Mesodermal cell (in vitro differentiated cells): ENCODE results near the gene CACNA1B.

Experiments used
- H3K27ac ChIP-seq: 2 replicates; pipeline ENCODE4 v1.7.0; 2013; ENCODE audit warnings: mild to moderate bottlenecking, low read depth, low read length, moderate library complexity; ENCODE audit not compliant: severe bottlenecking
- H3K36me3 ChIP-seq: 2 replicates; pipeline ENCODE4 v1.7.1; 2013; ENCODE audit warnings: mild to moderate bottlenecking, low read length, moderate library complexity; ENCODE audit not compliant: control insufficient read depth, insufficient read depth
- H3K4me1 ChIP-seq: one replicate; pipeline ENCODE4 v1.7.1; 2013; ENCODE audit warnings: mild to moderate bottlenecking, low read length; ENCODE audit not compliant: insufficient read depth, control insufficient read depth, poor library complexity, severe bottlenecking
- H3K4me3 ChIP-seq: 2 replicates; pipeline ENCODE4 v1.7.0; 2013; ENCODE audit warnings: low read length, control low read depth, mild to moderate bottlenecking; ENCODE audit not compliant: insufficient read depth, poor library complexity, severe bottlenecking; ENCODE audit errors: extremely low read depth
- H3K9me3 ChIP-seq: 2 replicates; pipeline ENCODE4 v1.7.1; 2013; ENCODE audit warnings: mild to moderate bottlenecking, low read length, moderate library complexity; ENCODE audit not compliant: control insufficient read depth
- WGBS, 2 experiments: methylation state at CpG; one replicate each; pipeline ENCODE4 v1.1.5; 2013; ENCODE audit warnings: missing lambda C conversion rate in 2 of 2; ENCODE audit not compliant: insufficient coverage in 2 of 2; 5-methylcytosine and 5-hydroxymethylcytosine counted together

Gene CACNA1B

GRCh38 chr9:138049779-138050471, 172.3 kb downstream of the CACNA1B start:
- Histone ChIP-seq H3K9me3 (no peaks in the 10 kb centered on the region), H3K27ac (no peak overlapping the region), H3K4me3 (no peak overlapping the region), H3K36me3 (no peaks in the 10 kb centered on the region), H3K4me1 (no peaks in the 10 kb centered on the region)
- 83 to 86% methylated on average over 14 to 22 of the region's 24 CpGs for WGBS, 2 experiments

DNA sequence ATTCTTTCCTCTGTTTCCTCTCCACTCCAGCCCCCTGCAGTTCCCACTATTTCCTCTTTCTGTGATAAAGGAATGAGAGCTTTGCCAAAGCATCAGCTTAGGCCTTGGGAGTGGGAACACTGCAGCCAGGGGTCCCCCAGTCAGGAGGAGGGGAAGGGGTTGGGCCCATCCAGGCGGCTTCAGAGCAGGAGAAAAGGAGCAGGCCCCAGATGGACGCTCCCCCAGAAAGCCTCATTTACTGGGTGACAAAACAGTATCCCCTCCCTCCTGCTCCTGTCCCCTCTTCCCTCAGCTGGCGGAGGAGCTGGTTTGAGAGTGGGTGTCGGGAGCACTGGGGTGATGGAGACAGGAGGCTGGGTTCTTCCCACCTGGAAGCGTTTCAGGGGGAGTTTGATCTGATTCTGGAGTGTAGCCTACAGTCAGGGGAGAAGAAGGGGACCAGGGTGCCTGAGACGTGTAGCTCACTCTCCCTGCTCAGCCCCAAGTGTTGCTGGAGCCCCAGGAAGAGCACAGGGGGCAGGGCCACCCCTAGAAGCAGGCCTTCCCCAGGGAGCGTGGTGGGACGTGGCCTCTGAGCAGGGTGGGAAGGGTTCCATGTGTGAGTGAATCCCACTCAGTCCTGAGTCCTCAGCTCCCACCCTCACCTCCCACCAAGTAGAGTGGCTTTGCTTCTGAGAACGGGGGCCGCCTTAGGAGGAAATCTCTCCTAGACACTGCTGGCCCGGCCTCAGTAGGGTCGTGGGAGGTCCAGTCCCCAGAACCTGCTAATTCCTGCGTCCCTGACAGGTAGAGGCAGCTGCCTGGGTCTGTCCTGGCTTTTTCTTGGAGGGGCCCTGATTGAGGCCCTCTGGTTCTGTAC, 173.1 kb downstream of the CACNA1B start:
- no peaks in the 10 kb centered on the region for H3K4me1 ChIP-seq
- H3K27ac ChIP-seq = no peak overlapping the region
- H3K9me3 ChIP-seq = no peaks in the 10 kb centered on the region
- H3K4me3 ChIP-seq = no peak overlapping the region
- H3K36me3 ChIP-seq = no peaks in the 10 kb centered on the region
- WGBS, 2 experiments = 68 to 81% methylated on average over 5 to 9 of the region's 13 CpGs

DNA sequence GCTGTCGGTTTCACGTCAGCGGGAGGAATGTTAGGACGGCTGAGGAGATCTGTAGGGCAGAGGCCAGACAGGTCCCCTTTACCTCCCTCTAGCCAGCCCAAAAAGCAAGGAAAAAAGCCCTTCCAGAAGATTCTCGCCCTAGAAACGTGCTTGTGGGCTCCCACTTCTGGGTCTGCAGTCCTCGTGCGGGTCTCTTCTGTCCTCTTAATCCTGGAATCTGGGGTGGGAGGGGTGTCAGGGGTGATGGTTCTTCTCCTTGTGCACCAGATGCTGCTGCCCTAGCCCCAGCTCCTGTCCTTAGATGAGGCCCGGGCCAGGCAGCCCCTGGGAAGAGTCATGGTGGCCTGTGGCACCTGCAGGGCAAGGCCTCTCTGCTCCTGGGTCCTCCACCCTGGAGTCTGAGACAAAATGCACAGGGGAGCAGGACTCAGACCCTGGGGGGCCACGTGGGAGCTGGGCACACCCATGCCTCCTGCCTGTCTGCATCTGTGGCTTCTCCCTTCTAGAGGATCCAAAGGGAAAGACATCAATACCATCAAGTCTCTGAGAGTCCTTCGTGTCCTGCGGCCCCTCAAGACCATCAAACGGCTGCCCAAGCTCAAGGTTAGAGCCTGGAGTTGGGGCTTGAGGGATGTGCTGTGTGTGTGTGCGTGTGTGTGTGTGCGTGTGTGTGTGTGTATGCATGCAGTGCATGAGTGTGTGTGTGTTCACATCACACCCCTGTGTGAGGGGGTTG, 174.2 kb downstream of the CACNA1B start:
- Histone ChIP-seq H3K27ac (no peak overlapping the region), H3K36me3 (no peaks in the 10 kb centered on the region), H3K9me3 (no peaks in the 10 kb centered on the region), H3K4me1 (no peaks in the 10 kb centered on the region), H3K4me3 (no peak overlapping the region)
- WGBS, 2 experiments = 90 to 93% methylated on average over 7 to 9 of the region's 15 CpGs

- Histone ChIP-seq H3K4me3 (no peak overlapping the region), H3K36me3 (no peaks in the 10 kb centered on the region), H3K9me3 (no peaks in the 10 kb centered on the region), H3K4me1 (no peaks in the 10 kb centered on the region), H3K27ac (no peak overlapping the region)
- WGBS, 2 experiments = 83 to 84% methylated on average over 4 of the region's 4 CpGs
These were observed 174.7 kb downstream of the CACNA1B start for GRCh38 chr9:138052322-138052615.

DNA sequence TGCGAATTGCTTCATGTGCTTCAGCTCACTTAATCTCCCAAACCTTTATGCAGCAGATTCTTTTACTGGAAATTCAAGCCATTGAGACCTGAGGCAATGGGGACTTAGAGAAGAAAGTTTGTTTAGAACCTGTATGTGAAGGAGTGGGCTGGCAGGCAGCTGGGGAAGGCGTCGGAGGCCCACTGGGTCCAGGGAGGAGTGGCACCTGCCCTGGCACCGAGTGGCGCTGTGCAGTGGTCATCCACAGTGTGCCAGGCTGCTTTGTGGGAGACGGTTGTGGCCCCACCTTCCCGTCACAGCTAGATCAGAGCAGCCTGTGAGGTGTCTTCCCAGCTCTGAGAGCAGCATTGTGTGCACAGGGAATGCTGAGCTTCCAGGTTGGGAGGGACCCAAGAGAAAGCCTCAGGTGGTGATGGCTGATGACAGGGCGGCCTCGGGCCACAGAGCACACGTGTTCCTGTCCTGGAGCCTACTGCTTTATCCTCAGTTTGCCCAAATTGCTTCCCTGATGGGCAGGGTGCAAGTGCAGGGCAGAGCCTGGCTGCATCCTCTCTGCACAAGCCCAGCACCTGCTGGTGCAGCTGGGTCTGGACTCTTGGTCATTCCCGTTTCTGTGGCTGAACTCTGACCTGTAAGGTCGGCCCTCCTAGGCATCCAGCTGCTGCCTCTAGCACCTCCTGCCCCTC, 175.2 kb downstream of the CACNA1B start:
- Histone ChIP-seq H3K4me3 (no peak overlapping the region), H3K4me1 (no peaks in the 10 kb centered on the region), H3K36me3 (no peaks in the 10 kb centered on the region), H3K9me3 (no peaks in the 10 kb centered on the region), H3K27ac (no peak overlapping the region)
- WGBS, 2 experiments = 92 to 98% methylated on average over 10 to 12 of the region's 12 CpGs

- H3K4me1 ChIP-seq = no peaks in the 10 kb centered on the region
- H3K4me3 ChIP-seq = no peak overlapping the region
- no peaks in the 10 kb centered on the region for H3K9me3 ChIP-seq
- H3K36me3 ChIP-seq = no peaks in the 10 kb centered on the region
- WGBS, 2 experiments = 90 to 100% methylated on average over 4 to 6 of the region's 7 CpGs
- H3K27ac ChIP-seq = no peak overlapping the region
These were observed 175.8 kb downstream of the CACNA1B start for GRCh38 chr9:138053321-138053868.

- H3K27ac ChIP-seq = no peak overlapping the region
- H3K36me3 ChIP-seq = no peaks in the 10 kb centered on the region
- WGBS, 2 experiments = 84 to 93% methylated on average over 13 of the region's 16 CpGs
- H3K9me3 ChIP-seq = no peaks in the 10 kb centered on the region
- no peaks in the 10 kb centered on the region for H3K4me1 ChIP-seq
- H3K4me3 ChIP-seq = no peak overlapping the region
These were observed 176.6 kb downstream of the CACNA1B start for GRCh38 chr9:138053996-138054752.

DNA sequence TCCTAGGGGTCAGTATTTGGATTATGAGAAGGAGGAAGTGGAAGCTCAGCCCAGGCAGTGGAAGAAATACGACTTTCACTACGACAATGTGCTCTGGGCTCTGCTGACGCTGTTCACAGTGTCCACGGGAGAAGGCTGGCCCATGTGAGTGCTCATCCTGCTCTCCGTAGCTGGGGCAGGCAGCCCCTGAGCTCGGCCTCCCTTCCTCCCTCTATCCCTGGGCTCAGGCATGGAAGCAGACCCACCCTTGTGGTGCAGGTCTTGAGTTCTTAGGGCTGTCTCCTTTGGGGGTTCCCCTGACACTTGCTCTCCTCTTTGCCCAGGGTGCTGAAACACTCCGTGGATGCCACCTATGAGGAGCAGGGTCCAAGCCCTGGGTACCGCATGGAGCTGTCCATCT, 180.1 kb downstream of the CACNA1B start:
- Histone ChIP-seq H3K4me3 (no peak overlapping the region), H3K9me3 (no peaks in the 10 kb centered on the region), H3K36me3 (no peaks in the 10 kb centered on the region), H3K27ac (no peak overlapping the region), H3K4me1 (no peaks in the 10 kb centered on the region)
- 87 to 88% methylated on average over 6 to 7 of the region's 8 CpGs for WGBS, 2 experiments

DNA sequence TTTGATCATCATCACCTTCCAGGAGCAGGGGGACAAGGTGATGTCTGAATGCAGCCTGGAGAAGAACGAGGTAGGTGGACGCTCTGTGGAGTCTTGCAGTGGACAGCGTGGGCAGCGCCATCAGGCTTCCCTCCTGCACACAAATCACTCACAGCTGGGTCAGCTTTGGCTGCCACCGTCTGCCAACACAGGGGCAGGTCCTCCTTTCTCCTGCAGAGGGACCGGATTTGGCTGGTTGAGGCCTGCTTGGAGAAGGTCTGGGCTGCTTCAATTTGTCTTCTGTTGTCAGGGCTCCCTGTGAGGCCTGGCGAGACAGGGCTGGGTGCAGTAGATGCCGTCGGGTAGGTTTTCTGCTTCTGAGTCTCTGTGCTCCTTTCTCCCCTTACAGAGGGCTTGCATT, 180.6 kb downstream of the CACNA1B start:
- Histone ChIP-seq H3K9me3 (no peaks in the 10 kb centered on the region), H3K4me1 (no peaks in the 10 kb centered on the region), H3K27ac (no peak overlapping the region), H3K4me3 (no peak overlapping the region), H3K36me3 (no peaks in the 10 kb centered on the region)
- WGBS, 2 experiments = 80 to 97% methylated on average over 7 of the region's 9 CpGs

DNA sequence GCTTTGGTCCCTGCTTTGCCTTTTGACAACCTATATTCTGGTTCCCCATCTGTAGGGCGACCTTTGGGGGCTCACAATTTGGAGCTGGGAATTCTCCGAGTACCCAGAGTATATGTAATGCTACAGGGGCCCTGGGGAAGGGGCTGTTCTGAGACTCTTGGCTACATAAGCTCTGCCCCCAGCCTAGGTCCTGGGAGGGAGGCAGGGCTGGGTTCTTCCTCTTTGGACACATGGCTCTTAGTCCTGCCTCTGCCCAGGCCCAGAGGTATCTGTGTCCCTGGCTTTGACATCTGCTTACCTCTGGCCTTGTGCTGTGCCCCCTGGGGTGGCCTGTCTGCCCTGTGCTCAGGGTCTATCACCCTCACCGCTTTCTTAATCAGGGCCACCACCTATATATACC, 181.6 kb downstream of the CACNA1B start:
- no peaks in the 10 kb centered on the region for H3K4me1 ChIP-seq
- H3K27ac ChIP-seq = no peak overlapping the region
- no peak overlapping the region for H3K4me3 ChIP-seq
- no peaks in the 10 kb centered on the region for H3K9me3 ChIP-seq
- WGBS, 2 experiments = 94 to 100% methylated on average over 1 to 3 of the region's 3 CpGs
- H3K36me3 ChIP-seq = no peaks in the 10 kb centered on the region
